GM18861 (cell line): ENCODE results near the gene SLFN14.
"Not testable (repeated sequence)": the region's sequence is repeated elsewhere in the genome, so short reads cannot be mapped to it uniquely, and the experiment has no call there.

Experiments used
- ATAC-seq: cut with Tn5 transposase; IDR thresholded peaks from one replicate; pipeline ENCODE4 v1.9.1; 2021; ENCODE audit not compliant: unreplicated experiment

The SLFN14 gene

GRCh38 chr17:35523296-35523695 is 37.3 kb downstream of the SLFN14 start:
- ATAC-seq, result no peak

- not testable (repeated sequence) for ATAC-seq
These were observed 38.9 kb downstream of the SLFN14 start for GRCh38 chr17:35521654-35522256.

GRCh38 chr17:35521150-35521549 is 39.5 kb downstream of the SLFN14 start:
- no peak for ATAC-seq

GRCh38 chr17:35519906-35520442 is 40.6 kb downstream of the SLFN14 start:
- no peak for ATAC-seq

- ATAC-seq, result no peak
These were observed 41.2 kb downstream of the SLFN14 start for GRCh38 chr17:35519439-35519838.

GRCh38 chr17:35518431-35518830 is 42.2 kb downstream of the SLFN14 start:
- not testable (repeated sequence) for ATAC-seq

- ATAC-seq, result no peak
These were observed 45.6 kb downstream of the SLFN14 start for GRCh38 chr17:35515027-35515426.

- ATAC-seq, result no peak
These were observed 46.1 kb downstream of the SLFN14 start for GRCh38 chr17:35514564-35514963.
